OCI-LY3 (cell line): ENCODE data around the gene AGRN.

Source experiments
- CTCF ChIP-seq: fragments of 200-600, 300-600 bp; sonication (generic); IDR thresholded peaks from 2 replicates; pipeline ENCODE4 v1.5.1; 2014; ENCODE audit warnings: antibody characterized with exemption, low read length, low read depth
- EZH2phosphoT487 ChIP-seq: fragments of 200-600 bp; shearing (Covaris generic); IDR thresholded peaks from 2 replicates; pipeline ENCODE4 v1.6.1; 2018; ENCODE audit warnings: antibody characterized with exemption, mixed run types, low read depth

GRCh38 chr1:1021920-1022259, 2.0 kb downstream of the AGRN start:
- no peak for TF ChIP-seq EZH2phosphoT487
- no peak for TF ChIP-seq CTCF
